ENCODE results near the gene GNAI2.
A peak's percentile ranks its signal among the peaks of the same experiment; 100 is the strongest.

GRCh38 chr3:50245831-50246516 is 10.0 kb downstream of the GNAI2 start:
- TF ChIP-seq POLR2AphosphoS5 (IDR thresholded peaks at IDR 0.05; ENCODE audit: low read depth, low read length) (no peak), TAF1 (IDR thresholded peaks at IDR 0.05; ENCODE audit: low read depth, low read length) (no peak), POLR2A (IDR thresholded peaks at IDR 0.05; ENCODE audit: low read depth, low read length) (no peak), SPI1 (IDR thresholded peaks at IDR 0.05; ENCODE audit: low read depth, low read length) (peak; percentile 60)

Measured in GM12891 (cell line).